8988T (cell line): ENCODE results near the gene EPB41L3.
"Not testable (repeated sequence)": the region's sequence is repeated elsewhere in the genome, so short reads cannot be mapped to it uniquely, and the experiment has no call there.

Experiments used
- DNase-seq: peaks from one replicate; pipeline ENCODE4 v3.0.0; 2011

EPB41L3 gene

DNA sequence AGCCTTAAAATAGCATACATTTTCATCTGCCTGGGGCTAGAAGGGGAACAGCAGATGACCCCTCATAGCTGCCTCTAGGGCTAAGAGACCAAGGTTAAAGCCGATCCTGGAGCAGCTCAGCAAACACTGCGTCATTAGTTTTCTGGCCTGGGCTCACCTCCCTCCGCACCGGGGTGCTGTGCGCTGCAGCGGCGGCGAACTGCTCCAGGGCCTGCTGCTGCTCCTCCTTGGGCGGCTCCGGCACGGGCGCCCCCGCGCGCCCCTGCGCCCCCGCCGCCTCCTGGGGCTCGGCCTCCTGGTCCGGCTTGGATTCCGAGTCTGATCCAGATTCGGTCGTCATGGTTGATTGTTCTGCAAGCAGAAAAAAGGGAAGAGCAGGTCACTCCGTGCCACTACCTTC is 55.0 kb downstream of the EPB41L3 start:
- DNase-seq: no peak

DNA sequence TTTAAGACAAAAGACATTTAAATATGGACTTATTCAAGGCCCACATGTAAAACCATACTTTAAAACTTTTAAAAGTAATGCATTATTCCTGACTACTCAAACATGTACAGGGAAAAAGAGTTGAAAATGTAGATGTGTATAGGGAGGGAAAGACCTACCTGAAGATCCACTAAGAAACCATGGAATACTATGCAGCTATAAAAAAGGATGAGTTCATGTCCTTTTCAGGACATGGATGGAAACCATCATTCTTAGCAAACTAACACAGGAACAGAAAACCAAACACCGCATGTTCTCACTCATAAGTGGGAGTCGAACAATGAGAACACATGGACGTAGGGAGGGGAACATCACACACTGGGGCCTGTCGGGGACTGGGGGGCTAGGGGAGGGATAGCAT is 55.8 kb downstream of the EPB41L3 start:
- not testable (repeated sequence) for DNase-seq

DNA sequence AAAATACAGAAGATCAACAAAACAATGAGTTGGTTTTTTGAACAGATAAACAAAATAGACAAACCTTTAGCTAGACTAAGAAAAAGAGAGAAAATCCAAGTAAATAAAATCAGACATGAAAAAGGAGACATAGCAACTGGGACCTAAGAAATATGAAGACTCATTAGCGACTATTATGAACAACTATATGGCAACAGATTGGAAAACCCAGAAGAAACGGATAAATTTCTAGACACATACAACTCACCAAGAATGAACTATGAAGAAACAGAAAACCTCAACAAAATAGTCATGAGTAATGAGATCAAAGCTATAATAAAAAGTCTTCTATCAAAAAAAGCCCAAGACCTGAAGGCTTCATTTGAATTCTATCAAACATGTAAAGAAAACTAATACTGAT is 59.3 kb downstream of the EPB41L3 start:
- DNase-seq: no peak

DNA sequence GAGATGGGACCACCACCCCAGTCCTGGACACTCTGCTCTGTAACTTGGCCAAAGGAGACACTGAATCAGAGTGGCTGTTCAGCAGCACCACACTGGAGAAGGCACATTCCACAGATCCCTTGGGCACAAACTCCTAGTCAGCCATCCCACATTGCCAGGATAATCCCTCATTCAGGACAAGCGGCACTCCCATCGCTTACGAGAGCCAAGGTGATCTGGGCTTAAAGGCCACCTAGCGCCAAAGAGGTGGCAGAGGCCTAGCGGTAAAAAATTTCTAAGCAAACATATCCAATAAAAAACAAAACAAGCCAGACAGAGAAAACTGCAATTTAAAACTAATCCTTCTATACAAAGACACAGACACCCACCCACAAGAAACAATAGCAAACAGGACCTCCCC is 62.2 kb downstream of the EPB41L3 start:
- no peak for DNase-seq

DNA sequence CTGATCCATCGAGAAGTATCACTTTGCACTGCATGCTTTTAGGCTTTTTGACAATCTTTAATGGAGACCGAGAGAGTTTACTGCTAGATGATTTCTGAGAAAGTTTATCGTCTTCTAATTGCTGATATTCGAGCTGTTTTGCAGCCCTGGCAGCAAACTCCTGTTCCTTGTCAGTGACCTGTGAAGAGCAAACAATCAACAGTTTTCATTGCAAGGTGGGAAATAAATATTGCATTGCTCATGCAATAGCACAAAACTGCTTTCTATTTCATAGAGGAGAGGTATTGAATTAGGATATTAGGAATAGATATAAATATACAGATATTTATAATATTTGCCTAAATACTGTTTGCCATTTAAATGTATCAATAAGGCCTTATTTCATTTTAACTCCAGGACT is 65.5 kb downstream of the EPB41L3 start:
- no peak for DNase-seq

DNA sequence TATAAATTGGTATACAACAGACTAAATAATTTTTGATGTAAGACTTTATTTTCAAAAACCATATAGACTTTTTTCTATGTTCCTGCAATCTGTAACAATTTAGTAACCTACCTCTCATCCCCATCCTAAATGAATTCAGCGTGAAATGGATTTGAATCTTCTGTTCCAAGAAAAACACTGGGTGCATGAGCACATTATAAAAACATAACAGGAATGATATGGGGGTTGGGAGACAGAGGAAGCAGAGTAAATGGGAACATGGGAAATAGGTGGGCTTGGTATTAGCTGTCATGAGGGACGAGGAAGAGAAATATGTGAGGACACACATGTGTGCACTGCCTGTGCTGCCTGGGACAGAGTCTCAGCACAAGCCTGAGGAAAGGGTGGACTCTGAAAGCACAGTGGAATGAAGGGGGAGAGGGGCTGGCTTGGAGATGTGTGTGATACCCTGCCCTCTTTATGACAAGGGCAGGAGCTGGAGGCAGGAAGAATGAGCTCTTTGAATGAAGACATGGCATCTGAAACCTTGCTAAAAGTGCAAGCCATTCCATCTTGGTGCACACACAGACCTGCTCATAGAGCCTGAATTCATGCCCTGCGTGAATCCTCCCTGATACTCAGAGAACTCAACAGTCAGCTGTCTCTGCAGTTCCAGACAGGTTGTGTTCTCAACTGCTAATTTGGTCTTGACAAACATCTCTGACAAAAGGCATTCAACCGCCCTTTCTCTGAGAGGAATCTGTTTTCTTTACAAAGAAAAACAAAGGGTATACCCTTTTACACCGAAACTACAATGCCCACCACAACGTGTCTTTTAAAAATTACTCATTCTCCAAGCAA is 66.6 kb downstream of the EPB41L3 start:
- DNase-seq: no peak

DNA sequence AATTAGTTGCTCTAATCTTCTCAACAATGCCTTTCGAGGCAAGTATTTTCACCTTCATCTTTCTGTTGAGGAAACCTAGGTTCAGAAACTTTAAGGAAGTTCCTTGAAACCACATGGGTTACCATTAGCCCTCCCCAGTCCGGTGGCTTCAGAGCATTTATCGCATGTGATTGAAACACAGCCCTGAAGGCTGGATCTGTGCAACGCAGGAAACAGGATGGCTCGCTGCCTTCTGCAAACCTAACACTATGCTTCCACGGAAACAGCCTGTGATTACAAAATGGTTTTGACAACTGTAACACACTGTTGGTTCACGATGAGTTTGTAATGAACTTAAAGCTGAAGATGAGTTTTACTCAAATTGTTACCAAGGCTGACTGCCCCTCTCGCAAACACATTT is 68.5 kb downstream of the EPB41L3 start:
- no peak for DNase-seq

DNA sequence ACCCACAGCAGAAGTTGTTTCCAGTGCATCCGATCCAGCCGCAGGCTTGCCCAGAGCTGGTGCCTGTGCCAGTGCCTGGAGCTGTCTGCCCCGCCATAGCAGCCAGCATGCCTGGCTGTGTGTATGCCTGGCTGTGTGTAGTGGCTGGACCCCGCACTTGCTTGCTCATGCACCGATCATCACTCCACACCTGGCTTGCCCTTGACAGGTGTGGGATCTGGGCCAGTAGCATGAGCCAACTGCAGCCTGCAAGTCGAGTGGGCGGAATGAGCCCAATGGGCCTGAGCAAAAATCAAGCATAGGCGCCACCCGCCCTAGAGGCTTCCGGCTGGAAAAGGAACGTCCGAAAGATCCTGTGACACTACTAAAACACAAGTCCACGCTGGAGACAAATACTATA is 74.5 kb downstream of the EPB41L3 start:
- no peak for DNase-seq

DNA sequence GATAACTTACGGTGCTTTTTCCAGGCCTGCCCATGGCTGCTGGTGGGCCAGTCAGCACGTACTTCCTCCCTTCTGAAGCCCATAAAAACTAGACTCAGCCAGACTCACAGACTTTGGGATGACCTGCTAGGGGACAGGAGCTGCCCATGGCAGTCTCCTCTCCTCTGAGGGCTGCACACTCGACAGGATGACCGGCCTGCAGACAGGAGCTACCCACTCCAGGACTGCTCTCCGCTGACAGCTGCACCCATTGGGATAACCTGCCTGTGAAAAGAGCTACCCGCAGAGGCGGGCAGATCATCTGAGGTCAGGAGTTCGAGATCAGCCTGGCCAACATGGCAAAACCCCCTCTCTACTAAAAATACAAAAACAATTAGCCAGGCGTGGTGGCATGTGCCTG is 75.4 kb downstream of the EPB41L3 start:
- no peak for DNase-seq

DNA sequence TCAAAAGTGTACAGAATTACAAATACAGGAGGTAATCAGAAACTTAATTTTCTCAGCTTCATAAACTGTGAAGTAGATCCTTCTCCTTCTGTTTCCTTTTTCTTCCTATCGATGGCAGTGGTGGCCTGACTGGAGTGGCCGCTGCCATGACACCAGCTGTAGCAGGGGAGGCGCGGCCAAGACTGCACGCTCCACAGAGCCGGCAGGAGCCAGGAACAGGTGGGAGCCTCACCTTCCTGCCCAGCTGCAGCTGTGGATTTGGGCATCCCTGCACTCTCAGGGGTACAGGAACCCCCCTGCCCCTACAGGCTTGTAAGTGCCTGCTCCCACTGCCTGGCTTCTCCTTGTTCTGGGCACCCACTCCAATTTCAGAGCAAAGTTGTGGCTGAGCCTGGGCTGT is 76.1 kb downstream of the EPB41L3 start:
- no peak for DNase-seq

DNA sequence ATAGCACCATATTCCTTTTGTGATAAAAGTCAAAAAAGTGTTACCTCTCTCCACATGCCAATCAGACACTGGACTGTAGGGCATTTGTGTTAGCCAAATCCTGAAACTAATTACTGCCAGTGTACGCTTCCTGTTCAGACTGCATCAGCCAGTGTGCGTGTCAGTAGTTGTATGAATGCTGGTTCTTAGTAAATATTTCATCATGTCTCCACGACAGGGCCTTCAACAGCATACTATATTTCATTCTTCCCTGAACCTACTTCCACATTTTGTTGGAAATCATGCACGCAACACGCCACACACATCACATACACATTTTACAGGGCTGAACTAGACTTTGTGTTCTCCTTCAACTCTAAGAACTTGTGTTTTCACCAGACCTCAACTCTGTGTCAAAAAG is 77.5 kb downstream of the EPB41L3 start:
- DNase-seq: no peak

DNA sequence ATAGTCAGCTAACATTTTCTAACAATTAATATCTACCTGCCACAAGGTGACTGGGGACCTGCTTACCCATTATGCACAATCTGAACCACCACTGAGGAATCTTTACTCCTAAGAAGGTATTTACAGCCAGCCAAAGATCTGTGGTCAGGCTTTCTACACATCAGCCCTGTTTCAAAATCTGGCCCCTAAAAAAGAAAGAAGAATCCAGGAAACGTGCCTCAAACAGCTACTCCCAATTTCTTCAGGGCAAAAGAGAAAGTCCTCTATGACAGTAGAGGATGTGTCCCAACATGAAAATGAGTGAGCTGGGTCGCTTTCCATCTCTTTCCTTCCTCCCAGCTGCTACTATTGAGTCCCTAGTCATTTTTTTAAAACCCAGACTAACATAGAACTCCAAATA is 79.5 kb downstream of the EPB41L3 start:
- DNase-seq: no peak

DNA sequence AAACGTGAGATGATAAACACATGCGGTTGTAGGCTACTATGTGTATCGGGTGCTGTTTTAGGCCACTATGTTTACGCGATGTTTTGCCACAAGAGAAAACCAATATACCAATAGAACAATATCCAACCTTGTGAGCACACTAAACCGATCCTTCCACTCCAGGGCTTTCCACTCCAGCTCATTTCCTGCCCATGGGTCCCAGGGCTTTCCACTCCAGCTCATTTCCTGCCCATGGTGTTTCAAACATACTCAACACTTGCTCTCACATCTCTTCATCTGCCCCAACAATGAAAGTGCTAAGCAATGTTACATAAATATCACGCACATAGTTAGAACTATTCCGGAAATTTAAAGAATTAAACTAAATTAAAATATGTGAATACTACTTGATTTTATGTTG is 80.0 kb downstream of the EPB41L3 start:
- DNase-seq: no peak

DNA sequence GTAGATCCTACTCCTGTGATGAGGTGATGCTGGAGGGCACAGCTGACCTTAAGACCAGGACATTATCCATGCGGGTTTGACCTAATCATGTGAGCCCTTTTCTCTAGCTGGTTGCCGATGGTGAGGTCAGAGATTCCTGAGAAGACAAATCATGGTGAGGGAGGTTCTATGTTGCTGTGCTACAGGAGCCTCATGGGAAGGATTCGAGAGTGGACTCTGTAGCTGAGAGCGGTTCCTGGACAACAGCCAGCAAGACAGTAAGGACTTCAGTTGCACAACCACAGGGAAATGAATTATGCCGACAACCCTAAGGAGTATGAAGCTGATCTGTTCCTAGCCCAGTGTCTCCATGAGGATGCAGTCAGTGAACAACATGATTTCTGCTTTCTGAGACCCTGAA is 80.4 kb downstream of the EPB41L3 start:
- DNase-seq: no peak

DNA sequence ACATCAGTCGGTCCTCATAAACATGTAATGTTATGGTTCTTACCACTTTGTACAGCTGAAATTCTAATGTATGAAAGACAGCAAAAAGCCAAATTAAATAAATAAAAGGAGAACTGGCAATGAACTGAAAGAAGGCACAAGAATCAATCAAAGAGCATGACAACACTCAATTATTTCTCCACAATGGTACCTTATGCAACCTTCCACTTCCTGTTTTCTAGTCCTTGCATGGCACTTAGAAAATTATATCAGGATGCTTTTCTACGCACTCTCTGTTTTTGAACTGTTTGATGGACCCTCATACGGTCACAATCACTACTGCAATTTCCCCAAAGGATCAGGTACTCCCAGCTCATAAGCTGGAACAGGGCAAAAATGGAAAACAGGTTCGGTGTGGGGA is 81.6 kb downstream of the EPB41L3 start:
- DNase-seq: no peak

DNA sequence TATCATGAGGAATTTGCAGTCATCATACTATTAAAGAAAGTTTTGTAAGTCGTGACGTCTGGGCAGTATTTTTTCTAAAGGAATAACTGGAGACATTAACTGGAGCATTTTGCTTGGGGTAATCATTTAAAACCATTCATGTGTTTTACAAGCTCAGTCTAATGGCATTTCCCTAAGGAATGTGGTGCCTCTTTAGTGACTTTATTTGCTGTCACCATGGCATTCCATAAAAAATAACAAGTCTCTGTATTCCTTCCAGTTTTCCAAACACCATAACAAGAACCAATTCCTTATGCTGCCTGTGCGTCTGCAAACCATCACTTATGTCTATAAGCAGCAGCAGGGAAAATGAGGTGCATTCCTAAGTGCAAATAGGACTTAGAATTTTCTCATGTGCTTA is 82.8 kb downstream of the EPB41L3 start:
- no peak for DNase-seq

DNA sequence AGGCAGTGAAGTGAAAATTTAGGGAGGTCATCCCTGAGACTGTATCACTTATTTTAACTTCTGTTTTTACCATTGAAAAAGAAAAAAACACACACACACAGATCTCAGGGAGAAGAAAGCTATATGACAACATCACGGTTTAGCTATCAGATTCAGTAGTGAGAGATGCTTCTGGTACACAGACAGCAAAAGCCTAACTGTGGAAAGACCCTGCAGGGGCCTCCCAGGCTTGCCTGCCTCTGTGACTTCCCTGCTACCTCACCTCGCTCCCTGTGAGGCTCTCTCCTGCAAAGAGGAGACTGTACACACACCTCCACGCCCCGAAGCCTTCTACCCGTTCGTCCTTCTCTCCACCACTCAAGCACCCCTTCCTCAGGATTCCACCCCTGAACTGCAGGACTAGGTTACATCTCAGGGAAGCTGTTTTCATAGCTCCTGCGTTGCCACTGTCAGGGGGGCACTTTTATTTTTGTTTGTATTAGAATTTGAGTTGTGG is 86.3 kb downstream of the EPB41L3 start:
- DNase-seq: no peak

DNA sequence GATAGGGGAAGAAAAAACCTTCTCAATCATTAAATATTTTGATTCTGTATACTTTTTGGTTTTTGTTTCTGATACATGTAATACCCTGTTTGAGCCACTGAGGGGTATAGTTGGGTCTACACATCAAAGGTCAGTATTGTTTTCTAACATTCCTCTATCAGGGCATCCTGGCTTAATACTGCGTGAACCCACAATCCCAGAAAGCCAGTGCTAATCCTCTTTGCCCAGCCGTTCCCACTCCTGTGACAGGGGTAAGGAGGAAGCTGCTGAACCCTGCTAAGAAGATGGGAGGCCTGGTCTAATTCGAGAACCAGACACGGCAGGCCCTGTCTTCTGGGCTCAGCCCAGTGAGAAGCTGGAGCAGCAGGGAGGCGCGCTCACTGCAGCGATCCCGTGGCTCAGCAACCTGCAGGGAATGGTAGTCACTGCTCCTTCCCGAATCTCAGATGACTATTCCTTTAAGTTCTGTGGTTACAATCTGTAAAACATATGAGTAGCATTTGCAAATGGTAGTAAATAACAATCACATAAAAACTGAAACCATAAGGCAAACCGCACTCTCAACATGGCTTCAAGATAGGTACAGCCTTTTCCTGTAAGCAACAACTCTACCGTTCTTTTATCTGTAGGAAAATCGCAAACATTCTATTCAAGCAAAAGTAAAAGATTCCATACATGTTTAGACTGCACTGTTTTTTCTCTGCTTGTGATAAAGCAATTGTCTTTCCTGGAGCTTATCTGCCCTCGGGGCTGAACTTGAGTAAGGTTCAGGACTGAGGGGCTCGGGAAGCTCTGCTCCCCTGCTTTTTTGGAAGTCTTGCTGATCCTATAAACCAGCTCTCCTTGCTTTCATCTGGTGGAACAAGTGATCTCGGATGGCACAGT is 87.0 kb downstream of the EPB41L3 start:
- no peak for DNase-seq

DNA sequence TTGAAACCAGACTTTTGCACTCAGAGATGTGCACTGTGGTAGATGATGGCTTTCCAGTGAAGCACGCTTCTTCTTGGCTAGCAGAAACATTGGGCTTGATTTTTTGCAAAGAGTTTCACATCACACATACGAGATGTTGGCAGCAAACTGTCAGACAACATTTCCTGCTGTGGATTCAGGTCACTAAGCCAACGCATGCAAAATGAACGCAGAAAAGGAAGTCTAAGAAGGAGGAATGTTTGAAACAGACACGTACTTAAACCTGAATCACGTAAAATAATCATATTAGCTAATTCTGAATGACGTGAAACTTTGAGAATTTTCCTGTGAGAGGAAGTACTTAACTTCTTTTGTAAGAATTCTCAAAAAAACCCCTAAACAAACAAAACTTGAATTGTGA is 88.1 kb downstream of the EPB41L3 start:
- no peak for DNase-seq

DNA sequence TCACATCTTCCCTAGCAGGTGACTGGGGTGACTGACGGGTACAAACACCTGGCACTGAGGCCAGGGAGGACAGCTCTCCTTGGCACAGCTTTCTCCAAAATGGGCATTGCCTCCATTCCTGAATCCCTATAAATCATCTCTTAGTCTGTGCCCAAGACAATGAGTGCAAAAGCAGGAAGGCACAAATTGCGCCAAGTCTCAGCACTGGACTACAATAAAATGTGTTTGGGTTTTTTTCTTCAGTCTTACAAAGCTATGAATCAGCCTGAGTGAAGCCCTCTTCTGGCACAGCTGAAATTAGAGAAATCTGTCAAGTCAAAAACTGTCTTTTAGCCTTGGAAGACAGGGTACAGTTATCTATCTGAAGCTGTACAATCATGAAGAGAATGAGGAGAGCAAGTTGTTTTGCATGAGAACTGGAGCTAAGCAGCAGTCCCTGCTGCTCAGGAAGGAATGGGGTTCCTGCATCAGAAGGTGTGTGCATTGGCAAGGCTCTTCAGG is 90.8 kb downstream of the EPB41L3 start:
- DNase-seq: no peak

DNA sequence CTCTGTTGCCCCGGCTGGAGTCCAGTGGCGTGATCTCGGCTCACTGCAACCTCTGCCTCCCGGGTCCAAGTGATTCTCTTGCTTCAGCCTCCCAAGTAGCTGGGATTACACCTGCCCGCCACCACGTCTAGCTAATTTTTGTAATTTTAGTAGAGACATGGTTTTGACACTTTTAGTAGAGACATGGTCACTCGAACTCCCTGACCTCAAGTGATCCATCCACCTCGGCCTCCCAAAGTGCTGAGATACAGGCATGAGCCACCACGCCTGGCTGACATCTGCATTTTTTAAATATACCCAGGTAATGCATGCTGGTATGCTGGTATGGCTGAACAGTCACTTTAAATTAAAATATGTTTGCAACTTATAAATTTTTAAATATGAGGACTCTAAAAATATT is 91.9 kb downstream of the EPB41L3 start:
- no peak for DNase-seq

DNA sequence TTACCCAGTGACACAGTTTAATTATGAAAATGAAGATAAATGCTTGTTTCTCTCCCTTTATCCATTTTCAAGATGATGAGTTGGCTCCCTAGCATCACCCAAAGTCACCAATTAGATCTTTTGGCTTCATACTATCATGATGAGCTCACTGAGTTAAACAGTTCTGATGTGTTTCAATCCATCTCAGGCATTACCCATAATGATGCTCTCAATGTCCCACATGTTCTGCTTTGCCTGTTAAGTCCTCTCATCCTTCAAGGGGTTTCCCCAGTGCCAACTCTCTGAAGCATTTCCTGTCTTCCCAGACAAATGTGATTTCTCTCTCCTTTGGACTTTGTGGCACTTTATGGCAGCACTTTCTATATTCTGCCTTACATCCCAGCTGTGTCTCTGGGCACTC is 92.6 kb downstream of the EPB41L3 start:
- DNase-seq: no peak

DNA sequence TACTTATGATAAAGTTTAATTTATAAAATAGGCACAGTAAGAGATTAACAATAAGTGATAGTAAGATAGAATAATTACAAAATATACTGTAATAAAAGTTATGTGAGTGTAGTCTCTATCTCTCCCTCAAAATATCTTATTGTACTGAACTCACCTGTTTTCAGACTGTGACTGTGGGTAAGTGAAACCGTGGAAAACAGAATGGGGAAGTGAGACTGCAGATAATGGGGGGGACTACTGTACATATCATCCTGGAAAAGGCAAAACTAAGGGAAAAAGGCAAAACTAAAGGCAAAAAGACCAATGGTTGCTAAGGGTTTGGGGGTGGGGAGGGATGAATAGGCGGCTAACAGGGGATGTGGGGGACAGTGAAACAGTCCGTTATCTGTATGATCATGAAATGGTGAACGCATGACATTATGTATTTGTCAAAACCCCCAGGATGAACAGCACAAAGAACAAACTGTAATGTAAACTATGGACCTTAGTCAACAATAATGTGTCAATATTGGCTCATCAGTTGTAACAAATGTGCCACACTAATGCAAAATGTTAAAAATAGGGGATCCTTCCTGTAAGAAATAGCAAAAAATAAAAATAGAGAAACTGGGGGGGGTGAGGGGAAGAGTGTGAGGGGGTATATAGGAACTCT is 93.8 kb downstream of the EPB41L3 start:
- DNase-seq: no peak
